ENCODE measurements around the gene OR51M1.

The OR51M1 gene

GRCh38 chr11:5367448-5368074 is 16.1 kb upstream of the OR51M1 start:
- Histone ChIP-seq H3K4me1 (ENCODE audit: control insufficient read depth, low read depth, low read length) (no peaks in the 10 kb centered on the region), H3K23ac (ENCODE audit: low read length) (no peak overlapping the region), H2BK120ac (ENCODE audit: low read depth, low read length) (no peak overlapping the region), H2BK5ac (ENCODE audit: low read length) (no peak overlapping the region), H3K27me3 (ENCODE audit: insufficient read depth, low read length, poor library complexity) (no peaks in the 10 kb centered on the region), H3K9ac (ENCODE audit: low read length) (no peak overlapping the region), H2BK15ac (replicated peaks; ENCODE audit: low read depth) (no peak overlapping the region), H4K5ac (ENCODE audit: low read length) (no peak overlapping the region), H3K4me2 (ENCODE audit: low read length) (no peak overlapping the region), H4K8ac (ENCODE audit: low read depth, low read length) (no peak overlapping the region), H3K18ac (ENCODE audit: low read length) (no peak overlapping the region), H3K56ac (ENCODE audit: low read length) (no peak overlapping the region), H3K4me3 (ENCODE audit: low read length) (no peak overlapping the region), H3K27ac (ENCODE audit: low read depth, low read length) (no peak overlapping the region), H3K79me2 (ENCODE audit: control insufficient read depth, insufficient read depth, low read length) (no peaks in the 10 kb centered on the region), H3K4ac (ENCODE audit: low read depth, low read length) (no peak overlapping the region), H2AK5ac (ENCODE audit: low read length) (no peak overlapping the region), H3K36me3 (ENCODE audit: control insufficient read depth, insufficient read depth, low read length) (no peaks in the 10 kb centered on the region), H3K79me1 (ENCODE audit: low read length) (no peaks in the 10 kb centered on the region)
- no peak for DNase-seq
- no CpG with 5 or more reads among the region's 2 CpGs for WGBS (ENCODE audit: extremely low coverage, insufficient coverage, low lambda C conversion rate)

GRCh38 chr11:5368502-5369043 is 15.0 kb upstream of the OR51M1 start:
- Histone ChIP-seq H4K5ac (ENCODE audit: low read length) (no peak overlapping the region), H4K8ac (ENCODE audit: low read depth, low read length) (no peak overlapping the region), H3K4me3 (ENCODE audit: low read length) (no peak overlapping the region), H3K36me3 (ENCODE audit: control insufficient read depth, insufficient read depth, low read length) (no peaks in the 10 kb centered on the region), H2BK120ac (ENCODE audit: low read depth, low read length) (no peak overlapping the region), H2BK5ac (ENCODE audit: low read length) (no peak overlapping the region), H2BK15ac (replicated peaks; ENCODE audit: low read depth) (no peak overlapping the region), H3K27me3 (ENCODE audit: insufficient read depth, low read length, poor library complexity) (no peaks in the 10 kb centered on the region), H3K4ac (ENCODE audit: low read depth, low read length) (no peak overlapping the region), H3K18ac (ENCODE audit: low read length) (no peak overlapping the region), H3K27ac (ENCODE audit: low read depth, low read length) (peak overlapping the region; percentile 19), H2AK5ac (ENCODE audit: low read length) (no peak overlapping the region), H3K79me1 (ENCODE audit: low read length) (no peaks in the 10 kb centered on the region), H3K23ac (ENCODE audit: low read length) (no peak overlapping the region), H3K79me2 (ENCODE audit: control insufficient read depth, insufficient read depth, low read length) (no peaks in the 10 kb centered on the region), H3K9ac (ENCODE audit: low read length) (no peak overlapping the region), H3K4me2 (ENCODE audit: low read length) (no peak overlapping the region), H3K4me1 (ENCODE audit: control insufficient read depth, low read depth, low read length) (no peaks in the 10 kb centered on the region), H3K56ac (ENCODE audit: low read length) (no peak overlapping the region)
- DNase-seq, result peak; percentile 75
- WGBS (ENCODE audit: extremely low coverage, insufficient coverage, low lambda C conversion rate), result no CpG with 5 or more reads among the region's 3 CpGs

- Histone ChIP-seq H3K9ac (ENCODE audit: low read length) (no peak overlapping the region), H3K4ac (ENCODE audit: low read depth, low read length) (no peak overlapping the region), H4K8ac (ENCODE audit: low read depth, low read length) (no peak overlapping the region), H4K5ac (ENCODE audit: low read length) (no peak overlapping the region), H2BK15ac (replicated peaks; ENCODE audit: low read depth) (no peak overlapping the region), H3K4me2 (ENCODE audit: low read length) (no peak overlapping the region), H3K79me1 (ENCODE audit: low read length) (no peaks in the 10 kb centered on the region), H3K56ac (ENCODE audit: low read length) (no peak overlapping the region), H2BK120ac (ENCODE audit: low read depth, low read length) (no peak overlapping the region), H3K18ac (ENCODE audit: low read length) (no peak overlapping the region), H2AK5ac (ENCODE audit: low read length) (no peak overlapping the region), H3K27me3 (ENCODE audit: insufficient read depth, low read length, poor library complexity) (no peaks in the 10 kb centered on the region), H3K79me2 (ENCODE audit: control insufficient read depth, insufficient read depth, low read length) (no peaks in the 10 kb centered on the region), H2BK5ac (ENCODE audit: low read length) (no peak overlapping the region), H3K4me1 (ENCODE audit: control insufficient read depth, low read depth, low read length) (no peaks in the 10 kb centered on the region), H3K4me3 (ENCODE audit: low read length) (no peak overlapping the region), H3K27ac (ENCODE audit: low read depth, low read length) (no peak overlapping the region), H3K36me3 (ENCODE audit: control insufficient read depth, insufficient read depth, low read length) (no peaks in the 10 kb centered on the region), H3K23ac (ENCODE audit: low read length) (no peak overlapping the region)
- peak; percentile 84 for DNase-seq
Measured at GRCh38 chr11:5369789-5370188, 13.8 kb upstream of the OR51M1 start.

GRCh38 chr11:5380740-5381342 is 2.8 kb upstream of the OR51M1 start:
- Histone ChIP-seq H2BK120ac (ENCODE audit: low read depth, low read length) (no peak overlapping the region), H3K4ac (ENCODE audit: low read depth, low read length) (no peak overlapping the region), H3K4me2 (ENCODE audit: low read length) (no peak overlapping the region), H3K9ac (ENCODE audit: low read length) (no peak overlapping the region), H2BK5ac (ENCODE audit: low read length) (no peak overlapping the region), H2BK15ac (replicated peaks; ENCODE audit: low read depth) (no peak overlapping the region), H2AK5ac (ENCODE audit: low read length) (no peak overlapping the region), H4K5ac (ENCODE audit: low read length) (no peak overlapping the region), H3K4me1 (ENCODE audit: control insufficient read depth, low read depth, low read length) (no peaks in the 10 kb centered on the region), H3K18ac (ENCODE audit: low read length) (no peak overlapping the region), H3K23ac (ENCODE audit: low read length) (no peak overlapping the region), H4K8ac (ENCODE audit: low read depth, low read length) (no peak overlapping the region), H3K36me3 (ENCODE audit: control insufficient read depth, insufficient read depth, low read length) (no peaks in the 10 kb centered on the region), H3K79me1 (ENCODE audit: low read length) (no peaks in the 10 kb centered on the region), H3K27me3 (ENCODE audit: insufficient read depth, low read length, poor library complexity) (no peaks in the 10 kb centered on the region), H3K4me3 (ENCODE audit: low read length) (no peak overlapping the region), H3K27ac (ENCODE audit: low read depth, low read length) (no peak overlapping the region), H3K56ac (ENCODE audit: low read length) (no peak overlapping the region), H3K79me2 (ENCODE audit: control insufficient read depth, insufficient read depth, low read length) (no peaks in the 10 kb centered on the region)
- no CpG with 5 or more reads among the region's 4 CpGs for WGBS (ENCODE audit: extremely low coverage, insufficient coverage, low lambda C conversion rate)
- peak; percentile 86 for DNase-seq

- Histone ChIP-seq H3K36me3 (ENCODE audit: control insufficient read depth, insufficient read depth, low read length) (no peaks in the 10 kb centered on the region), H2AK5ac (ENCODE audit: low read length) (no peak overlapping the region), H3K18ac (ENCODE audit: low read length) (no peak overlapping the region), H3K4me1 (ENCODE audit: control insufficient read depth, low read depth, low read length) (no peaks in the 10 kb centered on the region), H3K56ac (ENCODE audit: low read length) (no peak overlapping the region), H2BK15ac (replicated peaks; ENCODE audit: low read depth) (peak overlapping the region; percentile 88), H4K8ac (ENCODE audit: low read depth, low read length) (no peak overlapping the region), H3K4me3 (ENCODE audit: low read length) (no peak overlapping the region), H3K27me3 (ENCODE audit: insufficient read depth, low read length, poor library complexity) (no peaks in the 10 kb centered on the region), H3K79me1 (ENCODE audit: low read length) (no peaks in the 10 kb centered on the region), H2BK120ac (ENCODE audit: low read depth, low read length) (no peak overlapping the region), H2BK5ac (ENCODE audit: low read length) (no peak overlapping the region), H3K4ac (ENCODE audit: low read depth, low read length) (peak overlapping the region; percentile 31), H3K9ac (ENCODE audit: low read length) (no peak overlapping the region), H3K27ac (ENCODE audit: low read depth, low read length) (no peak overlapping the region), H3K23ac (ENCODE audit: low read length) (no peak overlapping the region), H4K5ac (ENCODE audit: low read length) (no peak overlapping the region), H3K79me2 (ENCODE audit: control insufficient read depth, insufficient read depth, low read length) (no peaks in the 10 kb centered on the region), H3K4me2 (ENCODE audit: low read length) (no peak overlapping the region)
- DNase-seq, result peak; percentile 34
- WGBS (ENCODE audit: extremely low coverage, insufficient coverage, low lambda C conversion rate), result no CpG with 5 or more reads among the region's 2 CpGs
Measured at GRCh38 chr11:5384335-5384734, 723 bp downstream of the OR51M1 start.

GRCh38 chr11:5390210-5390609 is 6.6 kb downstream of the OR51M1 start:
- no peak overlapping the region for H3K27ac ChIP-seq (ENCODE audit: low read depth, low read length)
- DNase-seq, result no peak
- no peak overlapping the region for H3K4ac ChIP-seq (ENCODE audit: low read depth, low read length)
- no peak overlapping the region for H2BK15ac ChIP-seq (replicated peaks; ENCODE audit: low read depth)
- no peaks in the 10 kb centered on the region for H3K79me2 ChIP-seq (ENCODE audit: control insufficient read depth, insufficient read depth, low read length)
- no peak overlapping the region for H3K23ac ChIP-seq (ENCODE audit: low read length)
- no peak overlapping the region for H2BK120ac ChIP-seq (ENCODE audit: low read depth, low read length)
- WGBS (ENCODE audit: extremely low coverage, insufficient coverage, low lambda C conversion rate), result no CpG with 5 or more reads among the region's 2 CpGs
- no peak overlapping the region for H3K4me3 ChIP-seq (ENCODE audit: low read length)
- H3K18ac ChIP-seq (ENCODE audit: low read length), result no peak overlapping the region
- no peaks in the 10 kb centered on the region for H3K4me1 ChIP-seq (ENCODE audit: control insufficient read depth, low read depth, low read length)
- no peaks in the 10 kb centered on the region for H3K36me3 ChIP-seq (ENCODE audit: control insufficient read depth, insufficient read depth, low read length)
- H4K5ac ChIP-seq (ENCODE audit: low read length), result no peak overlapping the region
- H4K8ac ChIP-seq (ENCODE audit: low read depth, low read length), result no peak overlapping the region
- no peak overlapping the region for H3K9ac ChIP-seq (ENCODE audit: low read length)
- H3K4me2 ChIP-seq (ENCODE audit: low read length), result no peak overlapping the region
- H2AK5ac ChIP-seq (ENCODE audit: low read length), result no peak overlapping the region
- H3K27me3 ChIP-seq (ENCODE audit: insufficient read depth, low read length, poor library complexity), result no peaks in the 10 kb centered on the region
- H3K79me1 ChIP-seq (ENCODE audit: low read length), result no peaks in the 10 kb centered on the region
- H3K56ac ChIP-seq (ENCODE audit: low read length), result no peak overlapping the region
- H2BK5ac ChIP-seq (ENCODE audit: low read length), result no peak overlapping the region
